Measurements from ENCODE around the gene TMEM132A. TPM values are rescaled to one million over a fixed set of nuclear protein-coding genes. Genes with fewer than 3 reads are reported as not detected.

The TMEM132A gene
- total RNA-seq, 1 experiment from 2014 or later = 95.5 TPM

GRCh38 chr11:60928563-60929001 is 4.3 kb downstream of the TMEM132A start:
- Histone ChIP-seq H3K27me3 (ENCODE audit: insufficient read depth, low read length) (no peaks in the 10 kb centered on the region), H3K18ac (ENCODE audit: insufficient read length, low read depth, low read length) (no peak overlapping the region), H2BK120ac (ENCODE audit: low read depth, low read length, poor library complexity, severe bottlenecking) (no peak overlapping the region), H3K23me2 (ENCODE audit: insufficient read length, low read depth, low read length, poor library complexity, severe bottlenecking) (peaks cover 10% of the 10 kb centered on the region), H2BK12ac (ENCODE audit: insufficient read length, low read depth, low read length) (no peak overlapping the region), H2BK15ac (ENCODE audit: low read depth, low read length) (no peak overlapping the region), H4K20me1 (ENCODE audit: control insufficient read depth, insufficient read depth, insufficient read length) (no peaks in the 10 kb centered on the region), H3K23ac (ENCODE audit: insufficient read length, low read depth, low read length) (no peak overlapping the region), H3K79me1 (ENCODE audit: insufficient read depth, low read depth, low read length, poor library complexity, severe bottlenecking) (no peaks in the 10 kb centered on the region), H4K91ac (ENCODE audit: insufficient read length, low read depth, low read length) (no peak overlapping the region), H3K56ac (ENCODE audit: insufficient read length, low read depth, low read length) (no peak overlapping the region), H4K8ac (replicated peaks; ENCODE audit: insufficient read length, low read depth, low read length) (no peak overlapping the region), H3K4ac (ENCODE audit: low read depth, low read length) (no peak overlapping the region), H3K9ac (ENCODE audit: extremely low read depth, insufficient read length, low read length) (no peak overlapping the region), H3T11ph (ENCODE audit: low read length) (no peak overlapping the region), H3K79me2 (ENCODE audit: insufficient read depth, low read length) (no peaks in the 10 kb centered on the region), H3K4me1 (ENCODE audit: insufficient read depth, low read length) (peaks cover 2% of the 10 kb centered on the region; the same call in 1 of the 2 replicates), H2AFZ (ENCODE audit: low read length) (no peak overlapping the region), H2AK5ac (ENCODE audit: insufficient read length, low read length) (no peak overlapping the region), H2BK5ac (ENCODE audit: insufficient read length, low read length) (no peak overlapping the region), H3K9me3 (ENCODE audit: control insufficient read depth, low read depth, low read length) (no peaks in the 10 kb centered on the region), H3K27ac (ENCODE audit: insufficient read length, low read depth, low read length) (no peak overlapping the region), H3K4me2 (ENCODE audit: insufficient read depth, insufficient read length, low read length) (no peak overlapping the region), H4K5ac (ENCODE audit: insufficient read length, low read depth, low read length) (no peak overlapping the region), H3K14ac (ENCODE audit: insufficient read depth, low read length) (no peak overlapping the region), H2BK20ac (ENCODE audit: low read depth, low read length, poor library complexity, severe bottlenecking) (no peak overlapping the region)
- no peak for TF ChIP-seq CTCF (conservative IDR thresholded peaks at IDR 0.05)
- Mint-ChIP-seq H3K27me3 (ENCODE audit: low read depth) (peaks cover 7% of the 10 kb centered on the region), H3K27ac (no peak overlapping the region), H3K4me1 (peaks cover 21 to 29% of the 10 kb centered on the region in 2 experiments), H3K9me3 (no peaks in the 10 kb centered on the region), H3K4me3 (no peak overlapping the region), H3K36me3 (ENCODE audit: insufficient read depth in 1 of 3, low read depth in 3 of 3) (peaks cover 31 to 58% (median 45%) of the 10 kb centered on the region in 3 experiments; a peak in 6 of 7 replicates)
- no CpG with 5 or more reads among the region's 20 CpGs for WGBS (ENCODE audit: extremely low coverage, insufficient read length, low lambda C conversion rate)
- no peak for DNase-seq
